Right atrium auricular region (tissue), 2 donors: ENCODE measurements around the gene DYNC1H1. TPM values are rescaled to one million over a fixed set of nuclear protein-coding genes. Genes with fewer than 3 reads are reported as not detected.
A peak's percentile ranks its signal among the peaks of the same experiment; 100 is the strongest.

Experiments used
- DNase-seq: peaks from one replicate; pipeline ENCODE4 v3.0.0-alpha.2; 2019; ENCODE audit warnings: low spot score
- H3K27ac ChIP-seq, 2 donors: fragments of 200-600 bp; sonication (generic); 1 replicate in 1 of 2; 2 replicates in 1 of 2; pipeline ENCODE4 v1.5.1; 2016 to 2019
- H3K27me3 ChIP-seq, 2 donors: fragments of 200-600 bp; sonication (generic); one replicate each; pipeline versions ENCODE4 v1.5.1 to v1.6.0; 2017 to 2019
- H3K36me3 ChIP-seq: fragments of 200-600 bp; sonication (generic); one replicate; pipeline ENCODE4 v1.5.1; 2016
- H3K4me1 ChIP-seq, 2 donors: fragments of 200-600 bp; sonication (generic); one replicate each; pipeline versions ENCODE4 v1.5.1 to v1.6.0; 2017 to 2019
- H3K4me3 ChIP-seq, 2 donors: fragments of 200-600 bp; sonication (generic); 1 replicate in 1 of 2; 2 replicates in 1 of 2; pipeline ENCODE4 v1.5.1; 2017 to 2019; ENCODE audit warnings: mild to moderate bottlenecking in 1 of 2, moderate library complexity in 1 of 2
- H3K9me3 ChIP-seq, 2 donors: fragments of 200-600 bp; sonication (generic); one replicate each; pipeline ENCODE4 v1.5.1; 2019
- CTCF ChIP-seq, 2 donors: fragments of 200-600 bp; sonication (generic); IDR thresholded peaks; one replicate each; pipeline ENCODE4 v1.5.1; 2019; ENCODE audit warnings: antibody characterized with exemption in 2 of 2
- total RNA-seq, 2 donors: library from RNA; depleted of rRNA; stranded (reverse); fragments of >200 nt; gene quantifications; one replicate each; pipeline ENCODE4 v1.1.0, GENCODE V29; 2016

The DYNC1H1 gene
- total RNA-seq, 2 donors from 2014 or later = 388 to 445 TPM

GRCh38 chr14:101918065-101918989 is 46.0 kb upstream of the DYNC1H1 start:
- TF ChIP-seq CTCF (IDR thresholded peaks at IDR 0.05) = no peak

GRCh38 chr14:101920271-101920670 is 44.1 kb upstream of the DYNC1H1 start:
- Histone ChIP-seq H3K4me3 (no peak overlapping the region), H3K27me3 (no peaks in the 10 kb centered on the region), H3K36me3 (peaks cover 13% of the 10 kb centered on the region), H3K4me1 (no peaks in the 10 kb centered on the region), H3K9me3 (no peaks in the 10 kb centered on the region), H3K27ac (no peak overlapping the region)
- no peak for TF ChIP-seq CTCF (IDR thresholded peaks at IDR 0.05)
- no peak for DNase-seq

More at GRCh38 chr14:101918065-101918989, 46.0 kb upstream of the DYNC1H1 start:
- no peak overlapping the region for H3K4me3 ChIP-seq
- H3K36me3 ChIP-seq = peaks cover 8% of the 10 kb centered on the region
- H3K4me1 ChIP-seq = no peaks in the 10 kb centered on the region
- H3K9me3 ChIP-seq = no peaks in the 10 kb centered on the region
- DNase-seq = no peak
- H3K27ac ChIP-seq = no peak overlapping the region
- no peaks in the 10 kb centered on the region for H3K27me3 ChIP-seq

GRCh38 chr14:101922866-101923265 is 41.5 kb upstream of the DYNC1H1 start:
- Histone ChIP-seq H3K4me3 (no peak overlapping the region), H3K27ac (no peak overlapping the region), H3K36me3 (peaks cover 18% of the 10 kb centered on the region), H3K27me3 (no peaks in the 10 kb centered on the region), H3K4me1 (peaks cover 0 to 10% of the 10 kb centered on the region in 2 donors), H3K9me3 (no peaks in the 10 kb centered on the region)
- no peak for TF ChIP-seq CTCF (IDR thresholded peaks at IDR 0.05)
- DNase-seq = no peak

GRCh38 chr14:101925152-101925551 is 39.2 kb upstream of the DYNC1H1 start:
- no peak overlapping the region for H3K4me3 ChIP-seq
- H3K27ac ChIP-seq = no peak overlapping the region
- H3K4me1 ChIP-seq = peaks cover 0 to 20% of the 10 kb centered on the region in 2 donors
- TF ChIP-seq CTCF (IDR thresholded peaks at IDR 0.05) = no peak
- H3K27me3 ChIP-seq = no peaks in the 10 kb centered on the region
- no peaks in the 10 kb centered on the region for H3K9me3 ChIP-seq
- H3K36me3 ChIP-seq = peaks cover 18% of the 10 kb centered on the region
- no peak for DNase-seq

- H3K27ac ChIP-seq = peak overlapping the region; percentile 75 to 76
- no peak for TF ChIP-seq CTCF (IDR thresholded peaks at IDR 0.05)
- DNase-seq = no peak
- no peaks in the 10 kb centered on the region for H3K27me3 ChIP-seq
- no peak overlapping the region for H3K4me3 ChIP-seq
- peaks cover 0 to 20% of the 10 kb centered on the region in 2 donors for H3K4me1 ChIP-seq
- peaks cover 18% of the 10 kb centered on the region for H3K36me3 ChIP-seq
- H3K9me3 ChIP-seq = no peaks in the 10 kb centered on the region
These were observed 38.3 kb upstream of the DYNC1H1 start for GRCh38 chr14:101926085-101926484.
